Loucy (cell line): ENCODE measurements around the gene RPL27A.

Source experiments
- EZH2phosphoT487 ChIP-seq: fragments of 200-600 bp; IDR thresholded peaks from 2 replicates; pipeline ENCODE4 v1.6.1; 2018; ENCODE audit warnings: antibody characterized with exemption, mild to moderate bottlenecking, moderate library complexity, borderline replicate concordance
- TF ChIP-seq, protein P1 (sequence below): fragments of 200-600 bp; sonication (generic); conservative IDR thresholded peaks from 2 replicates; pipeline ENCODE4 v1.5.1; 2014; ENCODE audit warnings: mild to moderate bottlenecking, antibody characterized with exemption, low read length

DNA sequence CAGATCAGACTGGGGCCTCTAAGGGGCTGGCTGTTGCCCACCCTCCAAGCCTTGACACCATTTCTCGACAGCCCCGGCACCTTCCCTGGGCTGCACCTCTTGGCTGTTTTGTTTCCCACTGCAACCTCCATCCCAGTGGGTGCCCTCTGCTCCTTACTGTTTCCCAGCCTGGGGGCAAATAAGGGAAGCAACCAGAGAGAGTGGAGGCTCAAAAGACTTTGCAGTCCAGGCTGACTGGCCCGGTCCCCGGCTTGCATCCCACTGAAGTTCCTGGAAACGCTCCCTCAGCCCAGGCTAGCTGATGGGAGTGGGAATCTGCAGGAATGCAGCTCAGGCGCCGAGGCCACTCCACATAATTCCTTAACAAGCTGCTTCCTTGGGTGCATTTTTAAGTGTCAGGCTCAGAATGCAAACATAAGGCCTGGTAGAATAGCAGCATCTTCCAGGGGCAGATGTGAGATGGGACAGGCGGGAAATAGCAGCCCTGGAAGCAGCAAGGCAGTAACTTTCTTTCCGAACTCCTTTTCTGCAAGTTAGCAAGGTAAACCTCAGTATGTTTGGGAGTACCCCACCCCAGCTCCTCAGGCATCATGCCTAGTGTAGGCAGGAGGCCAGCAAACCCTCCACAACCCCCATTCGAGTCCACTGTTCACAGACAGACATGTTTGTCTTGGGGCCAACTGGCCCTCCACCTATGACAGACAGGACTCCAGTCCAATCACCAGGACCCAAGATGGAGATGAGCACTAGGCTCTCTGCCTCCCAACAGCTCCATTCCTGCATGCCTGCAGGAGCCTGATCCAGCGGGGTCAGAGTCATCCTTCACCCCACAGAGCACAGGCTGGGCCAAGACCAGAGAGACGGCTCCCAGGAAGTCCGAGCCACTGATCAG lies 39.3 kb downstream of the RPL27A start:
- TF ChIP-seq, protein P1, sequence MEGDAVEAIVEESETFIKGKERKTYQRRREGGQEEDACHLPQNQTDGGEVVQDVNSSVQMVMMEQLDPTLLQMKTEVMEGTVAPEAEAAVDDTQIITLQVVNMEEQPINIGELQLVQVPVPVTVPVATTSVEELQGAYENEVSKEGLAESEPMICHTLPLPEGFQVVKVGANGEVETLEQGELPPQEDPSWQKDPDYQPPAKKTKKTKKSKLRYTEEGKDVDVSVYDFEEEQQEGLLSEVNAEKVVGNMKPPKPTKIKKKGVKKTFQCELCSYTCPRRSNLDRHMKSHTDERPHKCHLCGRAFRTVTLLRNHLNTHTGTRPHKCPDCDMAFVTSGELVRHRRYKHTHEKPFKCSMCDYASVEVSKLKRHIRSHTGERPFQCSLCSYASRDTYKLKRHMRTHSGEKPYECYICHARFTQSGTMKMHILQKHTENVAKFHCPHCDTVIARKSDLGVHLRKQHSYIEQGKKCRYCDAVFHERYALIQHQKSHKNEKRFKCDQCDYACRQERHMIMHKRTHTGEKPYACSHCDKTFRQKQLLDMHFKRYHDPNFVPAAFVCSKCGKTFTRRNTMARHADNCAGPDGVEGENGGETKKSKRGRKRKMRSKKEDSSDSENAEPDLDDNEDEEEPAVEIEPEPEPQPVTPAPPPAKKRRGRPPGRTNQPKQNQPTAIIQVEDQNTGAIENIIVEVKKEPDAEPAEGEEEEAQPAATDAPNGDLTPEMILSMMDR: no peak
- TF ChIP-seq EZH2phosphoT487: no peak
